Mesenteric fat pad (tissue), 1 donor: Measurements from ENCODE around the gene PIK3C2G. TPM values are rescaled to one million over a fixed set of nuclear protein-coding genes. Genes with fewer than 3 reads are reported as not detected.

Experiments used
- DNase-seq: peaks from one replicate; pipeline ENCODE4 v3.0.0-alpha.2; 2020; ENCODE audit warnings: low spot score
- total RNA-seq: library from RNA; stranded (reverse); fragmentation: NEBNext Ultra II Directional; extraction: Animal tissue kit (Norgen Biotek cat#: 25700); gene quantifications from one replicate; pipeline ENCODE4 v1.2.1, GENCODE V29; 2021
- donor health status: DM: yes; HTN: yes; CAD: no.

PIK3C2G gene
- total RNA-seq, 1 donor from 2014 or later, result 0.13 TPM

GRCh38 chr12:18696971-18697602 lies 435.8 kb downstream of the PIK3C2G start:
- no peak for DNase-seq

Other genes with a start within 250 kb of the PIK3C2G start
- 1.9 TPM for gene RERGL, start 171.3 kb upstream of the PIK3C2G start, total RNA-seq